H1 (cell line): ENCODE measurements around the gene GRIK4. TPM values are rescaled to one million over a fixed set of nuclear protein-coding genes. Genes with fewer than 3 reads are reported as not detected.

Experiments used
- CBX5 ChIP-seq: fragments of 300-800, 300-1000 bp; sonication (generic); IDR thresholded peaks from 2 replicates; pipeline ENCODE4 v1.7.1; 2016; ENCODE audit warnings: antibody characterized with exemption, low read length, low read depth
- HDAC6 ChIP-seq: IDR thresholded peaks from one replicate; pipeline ENCODE4 v1.7.1; 2012; ENCODE audit warnings: low read depth, mild to moderate bottlenecking, inconsistent platforms, low read length, moderate library complexity
- MAFK ChIP-seq: IDR thresholded peaks from 2 replicates; pipeline ENCODE4 v1.6.1; 2012; ENCODE audit warnings: low read depth, mild to moderate bottlenecking, improper control_type of control experiment, low read length
- POLR2A ChIP-seq, 2 experiments: IDR thresholded peaks; 1 replicate in 1 of 2; 2 replicates in 1 of 2; pipeline ENCODE4 v1.6.1; 2011; ENCODE audit warnings: low read depth in 2 of 2, low read length in 2 of 2, mild to moderate bottlenecking in 2 of 2; ENCODE audit errors: control extremely low read depth in 1 of 2
- RXRA ChIP-seq: IDR thresholded peaks from 2 replicates; pipeline ENCODE4 v1.6.1; 2011; ENCODE audit warnings: low read depth, mild to moderate bottlenecking, low read length, moderate library complexity; ENCODE audit not compliant: insufficient read depth
- SIRT6 ChIP-seq: IDR thresholded peaks from one replicate; pipeline ENCODE4 v1.7.1; 2012; ENCODE audit warnings: low read length, inconsistent platforms
- TAF1 ChIP-seq: IDR thresholded peaks from 2 replicates; pipeline ENCODE4 v1.6.1; 2011; ENCODE audit warnings: mild to moderate bottlenecking, low read depth, low read length
- TCF12 ChIP-seq: IDR thresholded peaks from 2 replicates; pipeline ENCODE4 v1.6.1; 2011; ENCODE audit warnings: low read depth, mild to moderate bottlenecking, low read length
- polyA plus RNA-seq, 7 experiments: library from polyadenylated mRNA; depleted of rRNA in 3 of 7; stranded (reverse) in 5 of 7; unstranded in 2 of 7; fragments of >200 nt in 5 of 7; fragments of 200-250 nt in 2 of 7; gene quantifications; 1 replicate in 5 of 7; 2 replicates in 1 of 7; 4 replicates in 1 of 7; pipeline versions ENCODE4 v1.2.1 to v1.2.3, GENCODE V29; 2011 to 2013; ENCODE audit warnings: missing spikeins in 2 of 7, mixed read lengths in 2 of 7
- total RNA-seq: library from RNA; stranded (reverse); fragmentation: NEBNext Ultra II Directional; extraction: Animal tissue kit (Norgen Biotek cat#: 25700); gene quantifications from 2 replicates; pipeline ENCODE4 v1.2.1, GENCODE V29; 2021
- TF ChIP-seq, protein P1 (sequence below): IDR thresholded peaks from 2 replicates; pipeline ENCODE4 v1.6.1; 2012; ENCODE audit warnings: low read length, inconsistent platforms

GRIK4 gene
- total and polyA plus RNA-seq, 2 of the 8 experiments (the other 6 are each of a cell fraction or from before 2014, with no cell fraction given): 1.2 to 2.9 TPM

DNA sequence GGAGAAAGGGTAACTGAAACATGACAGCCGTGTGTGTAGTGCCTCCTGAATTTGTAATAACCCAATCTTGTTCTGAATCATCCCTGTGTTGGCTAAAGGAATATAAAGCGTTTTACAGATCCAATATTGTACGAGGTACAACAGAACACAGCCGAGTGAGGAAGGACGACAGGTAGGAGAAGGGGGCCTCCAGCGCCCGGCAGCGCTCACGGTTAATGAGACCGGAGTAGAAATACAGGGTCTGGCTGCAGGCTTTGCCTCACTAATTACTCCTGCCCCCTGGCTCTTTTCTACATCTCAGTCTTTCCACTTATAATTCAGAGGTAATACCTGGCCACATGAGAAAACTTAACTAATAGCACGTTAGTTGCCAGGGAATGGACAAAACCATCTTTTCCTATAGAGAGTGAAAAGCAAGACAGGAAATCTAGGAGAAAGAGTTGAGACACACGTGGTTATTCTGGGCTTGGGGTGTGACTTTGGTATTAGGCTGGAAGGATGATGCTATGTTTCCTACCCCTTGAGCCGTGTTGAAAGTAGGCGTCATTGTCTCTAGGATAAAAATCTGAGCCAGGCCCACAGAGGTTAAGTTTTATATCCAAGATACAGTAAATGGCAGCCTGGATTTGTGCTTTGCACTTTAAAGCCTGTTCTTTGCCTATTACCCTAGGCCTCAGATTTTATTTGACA, 54.1 kb downstream of the GRIK4 start (continued):
- TF ChIP-seq TCF12: no peak
- TF ChIP-seq POLR2A (IDR thresholded peaks at IDR 0.05; ENCODE audit: control extremely low read depth in 1 of 2, low read depth in 2 of 2, low read length in 2 of 2): no peak
- no peak for TF ChIP-seq SIRT6
- no peak for TF ChIP-seq HDAC6
- no peak for TF ChIP-seq RXRA
- TF ChIP-seq TAF1: no peak
- TF ChIP-seq, protein P1, sequence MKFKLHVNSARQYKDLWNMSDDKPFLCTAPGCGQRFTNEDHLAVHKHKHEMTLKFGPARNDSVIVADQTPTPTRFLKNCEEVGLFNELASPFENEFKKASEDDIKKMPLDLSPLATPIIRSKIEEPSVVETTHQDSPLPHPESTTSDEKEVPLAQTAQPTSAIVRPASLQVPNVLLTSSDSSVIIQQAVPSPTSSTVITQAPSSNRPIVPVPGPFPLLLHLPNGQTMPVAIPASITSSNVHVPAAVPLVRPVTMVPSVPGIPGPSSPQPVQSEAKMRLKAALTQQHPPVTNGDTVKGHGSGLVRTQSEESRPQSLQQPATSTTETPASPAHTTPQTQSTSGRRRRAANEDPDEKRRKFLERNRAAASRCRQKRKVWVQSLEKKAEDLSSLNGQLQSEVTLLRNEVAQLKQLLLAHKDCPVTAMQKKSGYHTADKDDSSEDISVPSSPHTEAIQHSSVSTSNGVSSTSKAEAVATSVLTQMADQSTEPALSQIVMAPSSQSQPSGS: no peak
- TF ChIP-seq MAFK: no peak
- TF ChIP-seq CBX5: no peak
- TF ChIP-seq, all 59 proteins: peak for 0
